Smooth muscle cell (in vitro differentiated cells): ENCODE measurements around the gene HOXB13. TPM values are rescaled to one million over a fixed set of nuclear protein-coding genes. Genes with fewer than 3 reads are reported as not detected.
A peak's percentile ranks its signal among the peaks of the same experiment; 100 is the strongest.

Experiments
- DNase-seq: peaks from one replicate; lab custom pipeline; 2025; ENCODE audit not compliant: unreplicated experiment; lab: John Stamatoyannopoulos, UW
- H2AFZ ChIP-seq: fragments of 200-600 bp; sonication (generic); 2 replicates; pipeline ENCODE4 v1.6.0; 2016; ENCODE audit warnings: antibody characterized with exemption, low read depth, mild to moderate bottlenecking
- H3F3A ChIP-seq: fragments of 200-600 bp; sonication (generic); 2 replicates; pipeline ENCODE4 v1.6.0; 2017; ENCODE audit warnings: antibody characterized with exemption, low read depth
- H3K27ac ChIP-seq: fragments of 200-600 bp; sonication (generic); 2 replicates; pipeline ENCODE4 v1.5.1; 2016; ENCODE audit warnings: low read depth, mild to moderate bottlenecking
- H3K27me3 ChIP-seq: fragments of 200-600 bp; sonication (generic); 2 replicates; pipeline ENCODE4 v1.6.1; 2016; ENCODE audit warnings: low read depth, mild to moderate bottlenecking
- H3K36me3 ChIP-seq: fragments of 200-600 bp; sonication (generic); 2 replicates; pipeline ENCODE4 v1.5.1; 2016; ENCODE audit warnings: low read depth
- H3K4me1 ChIP-seq: fragments of 200-600 bp; sonication (generic); 2 replicates; pipeline ENCODE4 v1.5.1; 2016; ENCODE audit warnings: low read depth
- H3K4me2 ChIP-seq: fragments of 200-600 bp; sonication (generic); 2 replicates; pipeline ENCODE4 v1.6.0; 2016; ENCODE audit warnings: mild to moderate bottlenecking
- H3K4me3 ChIP-seq: fragments of 200-600 bp; sonication (generic); 2 replicates; pipeline ENCODE4 v1.5.1; 2016; ENCODE audit warnings: mild to moderate bottlenecking
- H3K79me2 ChIP-seq: fragments of 200-600 bp; sonication (generic); 2 replicates; pipeline ENCODE4 v1.6.0; 2016; ENCODE audit warnings: low read depth, mild to moderate bottlenecking
- H3K9ac ChIP-seq: fragments of 200-600 bp; sonication (generic); 2 replicates; pipeline ENCODE4 v1.6.0; 2016; ENCODE audit warnings: low read depth
- H3K9me3 ChIP-seq: fragments of 200-600 bp; sonication (generic); replicated peaks from 2 replicates; pipeline ENCODE4 v1.5.1; 2016; ENCODE audit warnings: low read depth
- H4K20me1 ChIP-seq: fragments of 200-600 bp; sonication (generic); 2 replicates; pipeline ENCODE4 v1.6.0; 2016; ENCODE audit warnings: low read depth
- CTCF ChIP-seq: fragments of 200-600 bp; sonication (generic); IDR thresholded peaks from 2 replicates; pipeline ENCODE4 v1.5.1; 2017; ENCODE audit warnings: borderline replicate concordance, mild to moderate bottlenecking, antibody characterized with exemption; ENCODE audit not compliant: insufficient read depth, poor library complexity, severe bottlenecking
- WGBS: methylation state at CpG from one replicate; pipeline ENCODE4 v1.1.7; 2016; ENCODE audit warnings: low lambda C conversion rate; 5-methylcytosine and 5-hydroxymethylcytosine counted together
- polyA plus RNA-seq: library from polyadenylated mRNA; unstranded; fragments of >200 nt; fragmentation: Nextera tagmentation; extraction: Ambion mirVana; gene quantifications from 2 replicates; pipeline ENCODE4 v1.2.1, GENCODE V29; 2016
- total RNA-seq: library from RNA; depleted of rRNA; stranded (reverse); fragments of >200 nt; gene quantifications from 2 replicates; pipeline ENCODE4 v1.2.3, GENCODE V29; 2014

HOXB13 gene
- total and polyA plus RNA-seq, 2 experiments from 2014 or later, result 4.8 to 5.4 TPM

GRCh38 chr17:48745381-48746275 is 17.1 kb upstream of the HOXB13 start:
- no peak overlapping the region for H3K9ac ChIP-seq
- H3K9me3 ChIP-seq, result no peaks in the 10 kb centered on the region
- WGBS, result 60% methylated on average over 12 of the region's 12 CpGs

GRCh38 chr17:48740537-48740936 is 12.0 kb upstream of the HOXB13 start:
- Histone ChIP-seq H3K4me3 (no peak overlapping the region), H3K27ac (no peak overlapping the region), H3K79me2 (no peaks in the 10 kb centered on the region), H3K36me3 (no peaks in the 10 kb centered on the region), H3F3A (no peaks in the 10 kb centered on the region), H2AFZ (no peak overlapping the region), H3K9ac (no peak overlapping the region), H3K9me3 (no peaks in the 10 kb centered on the region), H3K4me2 (no peak overlapping the region), H4K20me1 (no peaks in the 10 kb centered on the region), H3K4me1 (no peaks in the 10 kb centered on the region), H3K27me3 (peaks cover 98% of the 10 kb centered on the region)
- TF ChIP-seq CTCF, result no peak
- no peak for DNase-seq

More at GRCh38 chr17:48745381-48746275, 17.1 kb upstream of the HOXB13 start:
- no peak for DNase-seq
- Histone ChIP-seq H3K27ac (no peak overlapping the region), H2AFZ (no peak overlapping the region), H3K4me1 (no peaks in the 10 kb centered on the region), H3F3A (no peaks in the 10 kb centered on the region), H3K4me3 (no peak overlapping the region), H3K4me2 (no peak overlapping the region), H4K20me1 (no peaks in the 10 kb centered on the region), H3K79me2 (no peaks in the 10 kb centered on the region), H3K36me3 (no peaks in the 10 kb centered on the region), H3K27me3 (peaks cover 100% of the 10 kb centered on the region)
- no peak for TF ChIP-seq CTCF

- Histone ChIP-seq H3K4me1 (no peaks in the 10 kb centered on the region), H3K79me2 (no peaks in the 10 kb centered on the region), H3K4me3 (no peak overlapping the region), H3K27me3 (peaks cover 98% of the 10 kb centered on the region), H3K27ac (no peak overlapping the region), H3K9me3 (no peaks in the 10 kb centered on the region), H3K36me3 (no peaks in the 10 kb centered on the region), H4K20me1 (no peaks in the 10 kb centered on the region), H3K9ac (no peak overlapping the region), H3F3A (no peaks in the 10 kb centered on the region), H3K4me2 (peak overlapping the region; percentile 27), H2AFZ (no peak overlapping the region)
- DNase-seq, result no peak
- 20% methylated on average over 37 of the region's 37 CpGs for WGBS
- TF ChIP-seq CTCF, result no peak
These were observed 10.4 kb upstream of the HOXB13 start for GRCh38 chr17:48738803-48739526.
